Measurements from ENCODE around the gene FCHSD2. TPM values are rescaled to one million over a fixed set of nuclear protein-coding genes. Genes with fewer than 3 reads are reported as not detected.

FCHSD2 gene
- total and polyA plus RNA-seq, 4 donors: 14.7 to 41.6 (median 32.6) TPM

GRCh38 chr11:72789493-72790131 is 352.5 kb downstream of the FCHSD2 start:
- Histone ChIP-seq H3K4me1 (ENCODE audit: control insufficient read depth in 5 of 5, insufficient read depth in 5 of 5, low read length in 5 of 5) (peaks cover 0 to 28% (median 15%) of the 10 kb centered on the region in 5 donors), H3K9me3 (ENCODE audit: control insufficient read depth in 4 of 4, insufficient read depth in 3 of 4, low read length in 3 of 4) (no peaks in the 10 kb centered on the region), H3K4me3 (no peak overlapping the region), H3K9ac (ENCODE audit: insufficient read depth in 1 of 2, low read length in 2 of 2) (no peak overlapping the region), H3K27me3 (ENCODE audit: control insufficient read depth in 3 of 3, insufficient read depth in 3 of 3, low read length in 2 of 3) (no peaks in the 10 kb centered on the region), H3K27ac (ENCODE audit: low read depth in 1 of 2, low read length in 1 of 2) (peak overlapping the region in 1 of 2 donors; percentile 18), H3K36me3 (ENCODE audit: control insufficient read depth in 4 of 4, insufficient read depth in 4 of 4, low read length in 4 of 4) (no peaks in the 10 kb centered on the region)
- TF ChIP-seq CTCF (IDR thresholded peaks at IDR 0.05; ENCODE audit: control extremely low read depth, extremely low read depth): no peak
- ATAC-seq (ENCODE audit: insufficient read depth, low FRiP score) (no peak), DNase-seq (no peak)
- 71 to 80% methylated on average over 8 to 10 of the region's 10 CpGs for WGBS, 2 donors

DNA sequence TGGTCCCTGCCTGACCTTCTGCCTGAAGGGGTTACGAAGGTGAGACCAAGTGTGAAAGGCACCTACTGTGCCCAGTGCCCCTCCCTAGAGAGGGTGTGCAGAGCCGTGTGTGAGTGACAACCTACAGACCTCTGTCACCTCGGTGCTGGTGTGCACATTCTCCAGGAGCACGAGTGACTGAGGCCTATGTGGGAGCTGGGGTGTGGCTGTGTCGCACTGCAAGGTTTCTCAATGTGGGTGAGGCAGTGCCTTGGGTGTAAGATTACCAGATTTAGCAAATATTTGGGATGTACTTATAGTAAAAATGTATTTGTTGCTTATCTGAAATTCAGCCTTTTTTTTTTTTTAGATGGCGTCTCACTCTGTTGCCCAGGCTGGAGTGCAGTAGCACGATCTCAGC is 353.9 kb downstream of the FCHSD2 start:
- H3K9ac ChIP-seq (ENCODE audit: insufficient read depth in 1 of 2, low read length in 2 of 2): no peak overlapping the region
- ATAC-seq (ENCODE audit: insufficient read depth, low FRiP score): no peak

GRCh38 chr11:72787216-72788104 is 354.7 kb downstream of the FCHSD2 start:
- TF ChIP-seq CTCF (IDR thresholded peaks at IDR 0.05; ENCODE audit: control extremely low read depth, extremely low read depth): no peak
- ATAC-seq (ENCODE audit: insufficient read depth, low FRiP score): no peak
- WGBS, 2 donors: 29 to 55% methylated on average over 16 of the region's 16 CpGs

More for the DNA sequence above, 353.9 kb downstream of the FCHSD2 start:
- Histone ChIP-seq H3K27me3 (ENCODE audit: control insufficient read depth in 3 of 3, insufficient read depth in 3 of 3, low read length in 2 of 3) (no peaks in the 10 kb centered on the region), H3K9me3 (ENCODE audit: control insufficient read depth in 4 of 4, insufficient read depth in 3 of 4, low read length in 3 of 4) (no peaks in the 10 kb centered on the region), H3K4me3 (no peak overlapping the region), H3K36me3 (ENCODE audit: control insufficient read depth in 4 of 4, insufficient read depth in 4 of 4, low read length in 4 of 4) (no peaks in the 10 kb centered on the region), H3K27ac (ENCODE audit: low read depth in 1 of 2, low read length in 1 of 2) (peak overlapping the region in 1 of 2 donors; percentile 60), H3K4me1 (ENCODE audit: control insufficient read depth in 5 of 5, insufficient read depth in 5 of 5, low read length in 5 of 5) (peaks cover 0 to 20% (median 10%) of the 10 kb centered on the region in 5 donors)
- no peak for TF ChIP-seq CTCF (IDR thresholded peaks at IDR 0.05; ENCODE audit: control extremely low read depth, extremely low read depth)
- no peak for DNase-seq
- 54 to 64% methylated on average over 7 of the region's 7 CpGs for WGBS, 2 donors

More at GRCh38 chr11:72787216-72788104, 354.7 kb downstream of the FCHSD2 start:
- Histone ChIP-seq H3K27ac (ENCODE audit: low read depth in 1 of 2, low read length in 1 of 2) (peak overlapping the region in 1 of 2 donors; percentile 60), H3K4me3 (no peak overlapping the region), H3K27me3 (ENCODE audit: control insufficient read depth in 3 of 3, insufficient read depth in 3 of 3, low read length in 2 of 3) (no peaks in the 10 kb centered on the region), H3K36me3 (ENCODE audit: control insufficient read depth in 4 of 4, insufficient read depth in 4 of 4, low read length in 4 of 4) (no peaks in the 10 kb centered on the region), H3K9me3 (ENCODE audit: control insufficient read depth in 4 of 4, insufficient read depth in 3 of 4, low read length in 3 of 4) (no peaks in the 10 kb centered on the region), H3K4me1 (ENCODE audit: control insufficient read depth in 5 of 5, insufficient read depth in 5 of 5, low read length in 5 of 5) (peaks cover 0 to 17% (median 7%) of the 10 kb centered on the region in 5 donors), H3K9ac (ENCODE audit: insufficient read depth in 1 of 2, low read length in 2 of 2) (no peak overlapping the region)
- DNase-seq: peak in 2 of 3 donors; percentile 26 to 43

Small RNAs within 50 kb of the gene (small RNA-seq; reads per million reads assigned to genes)
- gene RNU6-672P (ENCODE audit: low replicate concordance): not detected

Other genes with a start within 250 kb of the FCHSD2 start
- gene P2RY2, start 76.0 kb upstream of the FCHSD2 start, total RNA-seq: 10 to 100 TPM in 1 of 2 donors, 1 to 10 TPM in 1; 3.8 to 13.0 TPM
- 1 to 10 TPM; 3.1 to 9.1 TPM for gene P2RY2, start 76.0 kb upstream of the FCHSD2 start, polyA plus RNA-seq
- gene P2RY6, start 130.0 kb upstream of the FCHSD2 start, total RNA-seq: 1 to 10 TPM; 3.1 to 4.2 TPM
- gene P2RY6, start 130.0 kb upstream of the FCHSD2 start, polyA plus RNA-seq: 10 to 100 TPM in 1 of 2 donors, 1 to 10 TPM in 1; 3.0 to 13.0 TPM
- 10 to 100 TPM; 67.6 to 74.6 TPM for gene ARHGEF17, start 166.0 kb upstream of the FCHSD2 start, total RNA-seq
- gene ARHGEF17, start 166.0 kb upstream of the FCHSD2 start, polyA plus RNA-seq: 10 to 100 TPM; 27.9 to 39.4 TPM
- gene RELT, start 234.1 kb upstream of the FCHSD2 start, total RNA-seq: 10 to 100 TPM in 1 of 2 donors, 1 to 10 TPM in 1; 6.0 to 25.4 TPM
- 10 to 100 TPM in 1 of 2 donors, 1 to 10 TPM in 1; 7.1 to 25.0 TPM for gene RELT, start 234.1 kb upstream of the FCHSD2 start, polyA plus RNA-seq